Stomach (tissue), 4 donors: ENCODE measurements around the gene UBXN7.
"Not testable (repeated sequence)": the region's sequence is repeated elsewhere in the genome, so short reads cannot be mapped to it uniquely, and the experiment has no call there.

Experiments
- CTCF ChIP-seq, 7 experiments: fragments of 450-650 bp in 4 of 7; fragments of 200-600 bp in 3 of 7; sonication (generic) in 3 of 7; IDR thresholded peaks; one replicate each; pipeline ENCODE4 v1.5.1; 2016 to 2019; ENCODE audit warnings: antibody characterized with exemption in 7 of 7, control low read depth in 2 of 7, mild to moderate bottlenecking in 1 of 7
- EP300 ChIP-seq: sonication (generic); formaldehyde crosslinking; IDR thresholded peaks from one replicate; pipeline ENCODE4 v1.6.1; 2017; ENCODE audit warnings: antibody characterized with exemption
- POLR2A ChIP-seq, 4 donors: fragments of 450-650 bp; IDR thresholded peaks; one replicate each; pipeline ENCODE4 v1.6.1; 2016; ENCODE audit warnings: antibody characterized with exemption in 4 of 4, control low read depth in 2 of 4, mild to moderate bottlenecking in 1 of 4, moderate library complexity in 1 of 4
- POLR2AphosphoS5 ChIP-seq, 3 donors: sonication (generic); formaldehyde crosslinking; IDR thresholded peaks; one replicate each; pipeline ENCODE4 v1.6.1; 2016; ENCODE audit warnings: antibody characterized with exemption in 3 of 3

GRCh38 chr3:196387941-196388340 lies 44.3 kb downstream of the UBXN7 start:
- TF ChIP-seq POLR2A (IDR thresholded peaks at IDR 0.05); CTCF (IDR thresholded peaks at IDR 0.05); POLR2AphosphoS5 (IDR thresholded peaks at IDR 0.05); EP300: not testable (repeated sequence)
